Stimulated activated CD8-positive, alpha-beta memory T cell treated with anti-CD3 and anti-CD28 coated beads, Interleukin-7, amount 100 ng/mL, for 1 hour (primary cell): ENCODE results near the gene GTF2A2.
"Not testable (repeated sequence)": the region's sequence is repeated elsewhere in the genome, so short reads cannot be mapped to it uniquely, and the experiment has no call there.

Experiments
- DNase-seq, 2 donors: peaks; one replicate each; pipeline ENCODE4 v3.0.0-alpha.2; 2020; ENCODE audit warnings: low read depth in 2 of 2

Gene GTF2A2, protein sequence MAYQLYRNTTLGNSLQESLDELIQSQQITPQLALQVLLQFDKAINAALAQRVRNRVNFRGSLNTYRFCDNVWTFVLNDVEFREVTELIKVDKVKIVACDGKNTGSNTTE

GRCh38 chr15:59656897-59657634, at the start of gene GTF2A2:
TSS of gene GTF2A2 (minus strand) at chr15:59657515. CDS start at chr15:59652277, 5,238 bp downstream.
- peak; percentile 86 to 87 for DNase-seq

- DNase-seq = no peak
These were observed 46.9 kb upstream of the GTF2A2 start for GRCh38 chr15:59703979-59704796.

- no peak for DNase-seq
These were observed 45.0 kb upstream of the GTF2A2 start for GRCh38 chr15:59702351-59702750.

DNA sequence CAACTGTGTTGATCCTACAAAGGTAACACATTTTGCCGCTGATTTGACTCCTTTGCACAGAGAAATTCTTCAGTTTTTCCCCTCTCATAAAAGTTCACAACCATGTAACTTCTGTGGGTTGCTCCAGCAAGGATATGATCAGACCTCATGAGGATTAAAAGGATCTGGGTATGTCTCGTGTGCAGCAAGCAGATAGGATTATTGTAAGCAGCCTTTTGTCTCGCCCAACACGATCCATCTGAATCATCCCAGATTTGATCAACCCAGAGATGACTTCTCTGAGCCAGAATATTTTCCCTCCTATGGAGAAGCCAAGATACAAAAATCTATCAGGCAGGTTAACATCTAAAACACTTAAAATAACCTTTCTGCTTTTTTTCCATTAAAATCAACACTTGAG, 44.6 kb upstream of the GTF2A2 start:
- no peak for DNase-seq

DNA sequence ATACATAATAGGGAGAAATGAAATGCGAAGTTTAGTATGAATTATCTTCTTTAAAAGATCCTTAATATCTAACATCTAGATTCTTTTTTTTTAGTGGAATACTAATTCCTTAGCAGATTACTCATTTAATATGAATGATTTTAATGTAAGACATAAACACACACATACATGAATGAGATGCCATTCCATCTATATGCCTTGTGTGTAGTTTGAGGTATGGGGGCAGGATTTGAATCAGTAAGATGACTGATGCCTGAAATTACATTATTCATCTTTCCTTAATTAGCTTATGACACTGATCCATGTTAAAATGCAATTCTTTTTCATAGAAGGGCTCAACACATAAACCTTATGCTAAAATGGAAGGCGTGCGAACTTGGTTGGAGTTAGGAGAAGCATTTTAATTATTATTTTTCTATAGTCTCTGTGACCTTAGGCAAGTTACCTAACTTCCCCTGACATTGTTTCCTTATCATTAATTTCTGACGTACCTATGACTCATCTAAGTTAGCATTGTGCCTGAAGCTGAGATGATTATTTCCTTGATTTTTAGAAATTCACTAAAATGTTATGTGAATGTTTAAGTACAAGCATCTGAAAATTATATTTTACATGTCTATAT, 42.6 kb upstream of the GTF2A2 start:
- DNase-seq = no peak

DNA sequence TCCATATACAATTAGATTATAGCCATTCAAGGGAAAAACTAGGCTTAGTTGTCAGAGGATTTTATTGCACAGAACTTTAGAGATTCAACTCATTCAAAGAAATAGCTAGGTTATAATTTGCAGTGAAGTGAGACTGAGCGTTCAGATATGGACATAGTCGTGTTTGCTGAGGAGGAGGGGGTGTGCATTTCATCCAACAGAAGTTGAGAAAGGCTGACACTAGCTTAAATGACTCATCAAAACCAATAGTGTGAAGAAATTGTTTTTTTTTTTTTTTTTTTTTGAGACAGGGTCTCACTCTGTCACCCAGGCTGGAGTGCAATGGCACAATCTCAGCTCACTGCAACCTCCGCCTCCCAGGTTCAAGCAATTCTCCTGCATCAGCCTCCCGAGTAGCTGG, 40.8 kb upstream of the GTF2A2 start:
- not testable (repeated sequence) for DNase-seq

- no peak for DNase-seq
These were observed 39.0 kb upstream of the GTF2A2 start for GRCh38 chr15:59696332-59696731.

DNA sequence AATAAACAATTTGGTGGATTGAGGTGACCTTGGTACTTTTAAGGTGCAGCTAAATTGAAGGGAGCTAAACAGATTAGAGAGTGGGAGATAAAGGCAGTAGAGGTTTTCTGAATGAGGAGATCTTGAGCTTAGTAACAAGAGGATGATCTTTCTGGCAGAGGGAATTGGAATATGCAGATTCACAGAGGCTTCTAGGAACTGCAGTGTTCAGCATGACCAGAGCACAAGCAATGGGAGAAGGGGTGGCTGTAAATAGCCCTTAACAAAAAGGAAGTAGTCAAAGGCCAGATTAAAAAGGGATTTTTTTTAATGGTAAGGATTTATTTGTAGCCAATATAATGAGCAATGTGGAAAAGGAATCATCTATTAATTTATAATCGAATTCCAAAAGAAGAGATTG, 37.5 kb upstream of the GTF2A2 start:
- no peak for DNase-seq

DNA sequence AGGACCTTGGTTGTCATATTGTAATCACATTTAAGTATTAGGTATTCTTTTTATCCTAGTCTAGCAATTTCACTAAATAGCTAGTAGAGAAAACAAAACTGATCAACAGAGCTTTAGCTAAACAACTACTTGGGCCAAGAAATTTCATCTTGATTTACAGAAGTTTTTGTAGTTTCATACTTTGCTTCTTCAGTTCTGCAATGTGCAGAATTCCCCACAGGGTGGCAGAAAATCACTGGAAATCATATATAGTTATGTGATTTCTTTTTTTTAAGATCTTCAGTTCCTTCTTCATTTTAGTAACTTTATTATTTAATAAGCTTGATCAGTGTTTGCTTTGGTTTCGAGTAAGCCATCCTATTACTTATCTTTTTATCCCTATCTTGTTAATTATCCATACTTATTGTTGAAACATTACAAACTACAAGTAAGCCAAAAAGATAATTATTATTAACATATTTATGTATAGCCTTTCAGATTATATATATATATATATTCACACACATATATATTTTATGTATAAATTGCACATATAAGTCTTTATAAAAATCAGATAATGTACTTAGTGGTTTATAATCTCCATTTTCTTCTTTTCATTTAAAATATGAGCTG, 34.0 kb upstream of the GTF2A2 start:
- DNase-seq = peak in 1 of 2 donors; percentile 8

GRCh38 chr15:59689626-59690236, 32.4 kb upstream of the GTF2A2 start:
- peak; percentile 19 to 37 for DNase-seq

DNA sequence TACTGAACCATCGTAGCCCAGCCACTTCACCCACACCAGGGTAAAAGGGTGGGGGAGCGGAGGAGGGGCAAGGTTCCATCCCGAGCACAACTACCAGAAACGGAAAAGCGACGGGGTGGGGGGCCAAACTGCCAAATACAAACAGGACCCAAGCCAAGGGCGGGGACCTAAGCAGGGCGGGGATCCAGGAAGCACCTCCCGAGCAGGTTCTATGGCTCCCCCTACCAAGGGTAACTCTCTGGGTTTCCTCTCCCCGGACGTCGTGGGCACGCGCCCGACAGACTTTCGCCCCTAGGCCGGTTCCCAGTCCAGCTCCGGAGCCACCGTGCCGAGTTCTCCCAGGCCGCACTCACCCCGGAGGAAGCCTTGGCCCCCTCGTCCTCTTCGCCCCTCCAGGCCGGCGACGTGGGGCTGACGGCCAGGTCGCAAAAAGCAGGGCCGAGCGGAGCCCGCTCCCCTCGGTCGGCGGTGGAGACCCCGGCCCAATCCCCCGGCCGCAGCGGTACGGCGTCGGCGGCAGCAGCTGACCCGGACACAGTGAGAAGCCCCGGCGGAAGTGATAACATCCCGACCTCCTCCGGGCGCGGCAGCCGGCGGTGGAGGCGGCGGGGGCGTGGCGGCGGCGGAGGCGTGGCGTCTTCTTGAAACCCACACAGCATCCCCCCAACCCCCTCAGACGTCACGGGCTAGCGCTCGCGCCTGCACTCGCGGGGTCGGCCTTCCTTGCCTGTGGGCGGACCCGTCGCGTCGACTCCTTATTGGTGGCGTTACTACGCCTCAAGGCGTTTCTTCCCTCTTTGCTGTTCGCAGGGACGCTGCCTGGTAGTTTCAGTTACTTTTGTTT, 31.7 kb upstream of the GTF2A2 start, which contains the start of gene BNIP2:
BNIP2 (minus strand) TSS at position 539 of the 844 bp plus-strand sequence. CDS start 6,863 bp downstream, outside the sequence.
- DNase-seq = peak; percentile 98

- no peak for DNase-seq
These were observed 31.1 kb upstream of the GTF2A2 start for GRCh38 chr15:59688423-59688781.

DNA sequence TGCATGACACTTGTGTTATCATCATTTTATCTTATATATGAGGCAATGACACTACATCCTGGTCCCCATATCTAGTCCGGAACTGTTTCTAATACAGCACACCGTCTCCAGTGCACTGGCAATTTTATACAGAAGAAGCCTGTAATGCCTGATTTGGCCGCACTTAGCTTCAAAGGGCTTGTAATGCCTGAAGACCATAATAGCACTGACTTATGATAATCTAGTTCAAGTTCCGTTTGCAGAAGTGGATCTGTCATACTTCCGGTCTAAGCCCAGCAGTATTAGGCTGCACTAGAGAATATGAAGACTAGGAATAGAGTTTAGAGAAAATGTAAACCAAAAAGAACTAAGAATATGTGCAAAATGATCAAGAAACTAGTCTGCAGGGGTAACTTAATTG, 30.5 kb upstream of the GTF2A2 start:
- no peak for DNase-seq

- DNase-seq = no peak
These were observed 29.1 kb upstream of the GTF2A2 start for GRCh38 chr15:59686389-59686788.

DNA sequence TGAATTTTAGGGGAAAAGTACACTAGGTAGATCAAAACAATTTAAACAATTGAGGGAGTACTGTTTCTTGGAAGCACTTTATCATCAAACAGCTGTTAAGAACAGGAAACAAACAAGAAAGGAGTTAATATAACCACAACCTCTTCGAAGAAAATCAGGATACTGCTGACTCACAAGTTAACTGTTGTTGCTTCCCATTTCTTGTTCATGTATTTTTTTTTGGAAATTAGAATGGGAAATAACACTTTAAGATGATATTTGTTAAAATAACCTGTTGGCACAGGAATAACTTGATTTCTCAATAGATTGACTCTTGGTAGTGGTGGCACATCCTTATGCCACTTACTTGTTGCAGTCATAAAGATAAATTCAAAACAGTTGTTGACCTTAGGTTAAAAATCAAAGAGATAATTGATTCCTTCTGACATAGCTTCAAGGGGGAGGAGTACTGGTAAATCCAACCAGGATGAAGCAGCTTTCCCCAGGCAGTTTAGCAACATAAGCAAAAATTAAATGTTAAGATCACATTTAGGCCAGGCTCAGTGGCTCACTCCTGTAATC, 28.5 kb upstream of the GTF2A2 start:
- no peak for DNase-seq

DNA sequence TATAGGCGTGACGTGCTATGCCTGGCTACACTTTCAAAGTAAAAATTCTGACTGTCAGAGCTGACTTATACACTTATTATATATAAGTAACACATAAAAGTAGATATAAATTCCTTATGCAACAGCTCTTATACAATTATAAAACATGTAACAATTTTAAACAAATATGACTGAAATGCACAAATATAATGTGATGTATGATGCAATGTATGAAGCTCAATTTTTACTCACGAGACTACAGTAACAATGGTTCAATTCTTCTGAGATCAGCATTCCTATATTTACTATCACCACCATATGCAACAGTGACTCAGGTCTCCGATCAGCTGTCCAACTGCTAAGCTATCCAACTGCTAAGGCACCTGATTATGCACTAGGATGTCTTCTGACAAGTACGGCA, 23.6 kb upstream of the GTF2A2 start:
- DNase-seq = no peak

DNA sequence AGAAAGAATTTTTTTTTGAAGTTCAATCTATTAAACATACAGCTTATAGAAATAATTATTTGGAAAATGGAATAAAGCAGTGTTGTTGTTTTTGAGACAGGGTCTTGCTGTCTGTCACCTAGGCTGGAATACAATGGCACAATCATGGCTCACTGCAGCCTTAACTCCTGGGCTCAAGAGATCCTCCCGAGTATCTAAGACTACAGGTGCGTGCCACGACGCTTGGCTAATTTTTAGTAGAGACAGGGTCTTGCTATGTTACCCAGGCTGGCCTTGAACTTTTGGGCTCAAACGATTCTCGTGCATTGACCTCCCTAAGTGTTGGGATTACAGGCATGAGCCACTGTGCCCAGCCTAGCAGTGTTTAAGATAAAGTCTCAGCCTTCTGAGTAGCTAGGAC, 23.0 kb upstream of the GTF2A2 start:
- DNase-seq = no peak

DNA sequence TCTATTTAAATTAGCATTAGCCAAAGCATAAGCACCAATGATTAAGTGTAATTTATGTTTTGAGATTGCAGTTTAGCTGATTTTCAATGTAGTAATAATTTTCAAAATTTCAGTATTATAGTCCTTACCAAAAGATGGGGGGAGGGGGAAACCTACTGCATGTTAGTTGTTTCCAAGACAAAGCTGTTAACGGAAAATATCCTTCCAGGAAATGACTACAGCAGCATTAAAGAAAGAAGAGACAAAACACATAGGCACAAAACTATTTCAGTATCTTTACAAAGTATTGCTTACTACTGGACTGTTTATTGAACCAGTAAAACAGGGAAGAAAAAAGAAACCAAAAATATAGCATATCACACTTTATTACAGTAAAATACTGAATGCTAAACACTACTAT, 21.3 kb upstream of the GTF2A2 start:
- no peak for DNase-seq

GRCh38 chr15:59678172-59678571, 20.9 kb upstream of the GTF2A2 start:
- no peak for DNase-seq

- DNase-seq = no peak
These were observed 19.2 kb upstream of the GTF2A2 start for GRCh38 chr15:59676565-59676964.
